ENCODE measurements around the gene NES.

DNA sequence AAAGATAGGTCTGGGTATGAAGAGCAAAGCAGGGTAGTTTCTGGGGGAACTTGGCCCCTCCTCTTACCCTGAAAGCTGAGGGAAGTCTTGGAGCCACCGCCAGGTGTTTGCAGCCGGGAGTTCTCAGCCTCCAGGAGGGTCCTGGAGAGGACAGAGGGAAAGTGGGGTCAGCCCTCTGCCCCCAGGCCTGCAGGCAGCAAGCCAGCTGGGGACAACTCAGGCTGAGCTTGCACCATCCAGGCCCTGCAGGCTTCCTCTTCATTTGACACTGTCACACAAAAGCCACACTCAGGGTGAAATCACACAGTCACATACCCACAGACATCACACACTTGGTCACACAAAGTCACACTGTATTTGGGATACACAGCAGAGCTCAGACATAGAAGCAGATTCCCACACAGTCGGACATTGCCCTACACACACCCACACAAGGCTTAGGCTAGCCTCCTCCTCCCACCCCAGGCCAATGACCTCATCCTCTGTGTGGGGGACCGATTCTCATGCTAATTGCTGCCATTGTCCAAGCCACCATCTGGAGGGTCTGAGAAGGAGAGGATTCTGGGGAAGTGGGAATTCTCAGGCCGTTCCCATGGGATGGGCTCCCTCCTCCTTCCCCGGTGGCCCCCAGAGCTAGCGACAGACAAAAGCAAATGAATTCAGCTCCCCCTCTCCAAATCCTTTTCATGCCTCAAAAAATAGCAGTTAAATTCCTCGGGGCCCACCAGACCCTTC lies 3.7 kb downstream of the NES start:
- TF ChIP-seq ELF4 (IDR thresholded peaks at IDR 0.05), result no peak
- TF ChIP-seq, protein P1, sequence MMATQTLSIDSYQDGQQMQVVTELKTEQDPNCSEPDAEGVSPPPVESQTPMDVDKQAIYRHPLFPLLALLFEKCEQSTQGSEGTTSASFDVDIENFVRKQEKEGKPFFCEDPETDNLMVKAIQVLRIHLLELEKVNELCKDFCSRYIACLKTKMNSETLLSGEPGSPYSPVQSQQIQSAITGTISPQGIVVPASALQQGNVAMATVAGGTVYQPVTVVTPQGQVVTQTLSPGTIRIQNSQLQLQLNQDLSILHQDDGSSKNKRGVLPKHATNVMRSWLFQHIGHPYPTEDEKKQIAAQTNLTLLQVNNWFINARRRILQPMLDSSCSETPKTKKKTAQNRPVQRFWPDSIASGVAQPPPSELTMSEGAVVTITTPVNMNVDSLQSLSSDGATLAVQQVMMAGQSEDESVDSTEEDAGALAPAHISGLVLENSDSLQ (IDR thresholded peaks at IDR 0.05), result no peak

Data from HEK293T (cell line).